Stimulated activated CD4-positive, alpha-beta T cell treated with anti-CD3 and anti-CD28 coated beads, TNF-alpha, amount 100 ng/mL, for 4 hours (primary cell): ENCODE measurements around the gene OR10A7.
A peak's percentile ranks its signal among the peaks of the same experiment; 100 is the strongest.
"Not testable (repeated sequence)": the region's sequence is repeated elsewhere in the genome, so short reads cannot be mapped to it uniquely, and the experiment has no call there.

ENCODE experiments used
- DNase-seq, 3 experiments: peaks; one replicate each; pipeline ENCODE4 v3.0.0-alpha.2; 2020; ENCODE audit warnings: low read depth in 3 of 3

The OR10A7 gene, protein sequence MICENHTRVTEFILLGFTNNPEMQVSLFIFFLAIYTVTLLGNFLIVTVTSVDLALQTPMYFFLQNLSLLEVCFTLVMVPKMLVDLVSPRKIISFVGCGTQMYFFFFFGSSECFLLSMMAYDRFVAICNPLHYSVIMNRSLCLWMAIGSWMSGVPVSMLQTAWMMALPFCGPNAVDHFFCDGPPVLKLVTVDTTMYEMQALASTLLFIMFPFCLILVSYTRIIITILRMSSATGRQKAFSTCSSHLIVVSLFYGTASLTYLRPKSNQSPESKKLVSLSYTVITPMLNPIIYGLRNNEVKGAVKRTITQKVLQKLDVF

DNA sequence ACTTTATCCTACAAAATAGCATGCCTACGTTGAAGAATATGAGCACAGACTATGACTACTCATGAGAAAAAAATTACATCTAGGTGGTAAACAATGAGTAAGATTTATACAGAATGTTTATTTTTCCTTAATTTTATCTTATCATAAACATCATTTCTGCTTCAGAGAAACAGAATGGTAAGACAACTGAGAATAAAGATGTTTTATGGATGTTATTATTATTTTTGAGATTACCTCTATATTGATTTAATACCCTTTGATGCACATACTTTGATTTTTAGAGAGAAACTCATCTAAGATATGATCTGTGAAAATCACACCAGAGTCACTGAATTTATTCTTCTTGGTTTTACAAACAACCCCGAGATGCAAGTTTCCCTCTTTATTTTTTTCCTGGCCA is at the start of gene OR10A7:
OR10A7 (plus strand) TSS at position 301 of the 400 bp plus-strand sequence; CDS start at position 301, 0 bp downstream.
- no peak for DNase-seq

DNA sequence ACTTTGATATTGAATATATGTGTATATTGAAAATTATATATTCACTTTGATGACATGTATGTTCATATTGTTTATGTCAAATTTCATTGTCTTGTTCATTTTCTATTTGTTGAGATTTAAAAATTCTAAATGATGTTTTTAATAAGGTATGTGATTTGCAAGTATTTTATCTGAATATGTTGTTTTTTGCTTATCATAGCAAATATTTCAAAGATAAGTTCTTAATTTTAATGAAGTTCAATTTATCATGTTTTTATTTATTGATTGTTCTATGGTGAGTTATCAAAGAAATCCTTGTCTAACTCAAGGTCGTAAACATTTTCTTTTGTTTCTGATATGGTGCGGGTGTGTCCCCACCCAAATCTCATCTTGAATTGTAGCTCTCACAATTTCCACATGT is 49.4 kb upstream of the OR10A7 start:
- DNase-seq, result no peak

DNA sequence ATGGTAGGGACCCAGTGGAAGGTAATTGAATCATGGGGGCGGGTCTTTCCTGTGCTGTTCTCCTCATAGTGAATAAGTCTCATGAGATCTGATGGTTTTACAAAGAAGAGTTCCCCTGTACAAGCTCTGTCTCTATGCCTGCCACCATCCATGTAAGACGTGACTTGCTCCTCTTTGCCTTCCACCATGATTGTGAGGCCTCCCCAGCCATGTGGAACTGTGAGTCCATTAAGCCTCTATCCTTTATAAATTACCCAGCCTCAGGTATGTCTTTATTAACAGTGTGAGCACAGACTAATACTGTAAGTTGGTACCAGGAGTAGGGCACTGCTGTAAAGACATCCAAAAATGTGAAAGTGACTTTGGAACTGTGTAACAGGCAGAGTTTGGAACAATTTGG is 49.0 kb upstream of the OR10A7 start:
- not testable (repeated sequence) for DNase-seq

DNA sequence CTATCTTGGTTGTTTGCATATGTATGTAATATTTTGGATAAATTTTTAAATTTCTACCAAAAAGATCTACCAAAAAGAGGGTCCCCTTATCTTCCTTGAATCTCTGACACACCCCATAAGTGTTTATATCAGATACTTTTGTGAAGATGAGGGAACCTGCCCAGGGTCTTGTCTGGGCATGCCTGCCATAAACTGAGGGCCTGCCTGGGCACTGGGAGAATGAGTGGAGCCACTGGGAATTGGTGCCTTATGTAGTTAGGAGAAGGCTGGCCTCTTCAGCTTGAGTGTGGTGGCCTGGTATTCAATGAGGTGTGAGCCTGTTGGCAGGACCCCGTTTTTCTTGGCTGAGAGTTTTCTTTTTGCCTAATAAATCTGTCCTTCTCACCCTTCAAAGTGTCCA is 48.1 kb upstream of the OR10A7 start:
- no peak for DNase-seq

DNA sequence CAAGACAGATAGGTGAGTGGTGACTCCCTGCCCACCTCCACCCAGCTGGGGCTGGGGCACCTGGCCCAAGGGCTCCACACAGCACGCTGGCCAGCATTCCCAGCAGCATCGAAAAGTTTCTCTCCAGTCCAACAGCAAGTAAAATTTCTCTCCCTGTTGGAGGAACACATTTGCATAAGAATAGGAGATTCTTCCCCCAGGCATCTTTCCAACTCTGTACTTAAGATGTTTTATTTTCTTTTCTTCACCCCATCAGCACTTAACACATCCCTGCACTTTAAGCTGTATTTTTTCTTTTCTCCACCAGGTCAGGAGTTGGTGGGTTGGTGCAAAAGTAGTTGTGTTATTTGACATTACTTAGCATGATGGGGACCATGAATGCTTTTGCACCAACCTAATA is 47.4 kb upstream of the OR10A7 start:
- DNase-seq, result no peak

DNA sequence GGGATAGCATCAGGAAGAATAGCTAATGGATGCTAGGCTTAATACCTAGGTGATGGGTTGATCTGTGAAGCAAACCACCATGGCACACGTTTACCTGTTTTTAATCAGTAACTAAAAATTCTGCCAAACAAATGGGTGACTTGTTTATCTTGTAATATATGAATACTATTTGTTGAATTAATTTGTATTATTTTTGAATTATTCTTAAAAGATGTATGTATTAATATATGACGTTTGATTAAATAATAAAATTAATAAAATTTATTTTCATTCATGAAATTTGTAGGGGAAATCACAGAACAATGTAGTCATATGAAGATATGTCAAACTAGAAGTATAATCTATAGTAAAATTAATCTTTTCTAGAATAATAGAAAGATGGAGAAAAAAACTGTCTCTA is 32.3 kb upstream of the OR10A7 start:
- DNase-seq, result no peak

DNA sequence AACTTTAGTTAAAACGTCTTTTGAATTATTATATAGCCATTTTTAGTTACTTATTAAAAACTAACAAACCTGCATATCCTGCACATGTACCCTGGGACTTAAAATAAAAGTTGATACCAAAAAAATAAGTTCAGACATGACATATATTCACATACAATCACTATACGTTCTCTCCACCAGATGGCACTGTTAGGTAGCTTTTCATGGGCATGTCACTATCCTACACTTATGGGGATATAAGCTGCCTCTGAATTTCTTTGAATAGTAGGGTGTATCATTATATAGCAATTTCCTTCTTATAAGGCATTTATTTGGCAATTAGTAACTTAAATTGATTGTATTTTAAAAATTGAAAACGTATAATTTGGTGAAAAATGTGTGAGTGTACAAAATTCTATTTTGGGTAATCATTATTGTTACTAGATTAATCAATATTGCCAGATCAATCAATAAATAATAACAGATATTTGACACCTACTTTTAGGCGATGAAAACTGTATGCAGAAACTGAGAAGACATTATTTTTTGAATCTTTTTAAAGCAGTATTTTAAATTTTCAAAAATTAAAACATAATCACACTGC is 31.8 kb upstream of the OR10A7 start:
- DNase-seq, result peak in 1 of 3 experiments; percentile 15

DNA sequence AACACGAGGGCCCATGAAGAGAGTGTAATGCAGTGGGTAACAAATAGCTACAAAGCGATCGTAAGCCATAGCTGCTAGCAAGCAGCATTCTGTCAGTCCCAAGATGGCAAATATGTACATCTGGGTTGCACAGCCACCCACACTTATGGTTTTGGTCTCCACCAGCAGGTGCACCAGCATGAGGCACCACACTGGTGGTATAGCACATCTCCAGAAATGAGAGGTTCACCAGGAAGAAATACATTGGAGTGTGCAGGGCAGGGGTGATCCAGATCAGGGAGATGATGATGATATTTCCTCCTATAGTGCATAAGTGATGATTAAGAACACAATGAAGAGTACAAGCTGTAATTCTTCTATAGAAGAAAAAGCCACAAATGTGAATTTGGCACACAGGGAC is 26.4 kb upstream of the OR10A7 start:
- no peak for DNase-seq

DNA sequence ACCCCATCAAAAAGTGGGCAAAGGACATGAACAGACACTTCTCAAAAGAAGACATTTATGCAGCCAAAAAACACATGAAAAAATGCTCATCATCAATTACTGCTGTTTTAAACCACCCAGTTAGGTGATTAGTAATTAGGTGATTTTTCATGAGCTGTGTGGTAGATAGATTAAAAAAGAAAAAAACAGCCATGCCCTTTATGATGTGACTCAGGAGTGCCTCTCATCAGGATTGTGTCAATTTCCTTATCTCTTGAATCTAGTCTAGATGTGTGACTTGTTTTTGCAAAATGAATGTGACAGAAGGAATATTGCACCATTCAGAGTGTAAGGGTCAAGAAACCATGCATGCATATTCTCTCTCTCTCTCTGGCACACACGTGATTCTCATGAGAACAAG is 5.7 kb downstream of the OR10A7 start:
- no peak for DNase-seq

DNA sequence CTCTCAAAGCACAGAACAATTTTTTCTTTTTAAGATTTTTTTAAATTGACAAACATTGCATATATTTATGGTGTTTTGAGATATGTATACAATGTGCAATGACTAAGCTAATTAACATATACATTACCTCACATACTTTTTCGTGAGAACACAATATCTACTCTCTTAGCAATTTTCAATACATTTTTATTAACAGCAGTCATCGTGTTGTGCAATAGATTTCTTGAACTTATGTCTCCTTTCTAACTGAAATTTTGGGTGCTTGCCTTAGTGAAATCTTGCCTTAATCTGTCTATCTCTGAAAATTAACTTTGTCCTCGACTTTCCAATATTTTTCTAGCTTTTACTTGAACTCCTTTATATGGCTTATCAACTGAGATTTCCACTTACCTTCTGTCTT is 6.8 kb downstream of the OR10A7 start:
- DNase-seq, result no peak

DNA sequence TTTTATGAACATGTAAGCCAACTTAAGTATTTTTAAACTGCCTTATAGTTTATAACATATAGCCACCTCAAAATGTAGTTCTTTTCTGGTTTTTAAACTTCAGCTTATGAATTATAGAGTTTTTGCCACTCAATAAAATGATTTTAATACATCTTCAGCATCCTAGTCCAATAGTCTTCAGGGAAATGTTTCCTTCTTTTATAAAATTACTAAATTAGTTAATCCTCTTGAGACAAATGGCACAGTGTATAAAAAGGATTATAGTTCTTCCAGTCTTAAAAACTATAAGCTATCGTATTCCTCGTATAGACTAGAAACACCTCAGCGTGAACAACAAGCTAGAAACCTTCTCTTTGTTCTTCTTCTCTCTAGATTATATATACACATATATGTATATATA is 23.5 kb downstream of the OR10A7 start, which contains the start of gene OR6C74:
OR6C74 (plus strand) TSS at position 301 of the 400 bp plus-strand sequence. CDS start 2,679 bp downstream, outside the sequence.
- no peak for DNase-seq

DNA sequence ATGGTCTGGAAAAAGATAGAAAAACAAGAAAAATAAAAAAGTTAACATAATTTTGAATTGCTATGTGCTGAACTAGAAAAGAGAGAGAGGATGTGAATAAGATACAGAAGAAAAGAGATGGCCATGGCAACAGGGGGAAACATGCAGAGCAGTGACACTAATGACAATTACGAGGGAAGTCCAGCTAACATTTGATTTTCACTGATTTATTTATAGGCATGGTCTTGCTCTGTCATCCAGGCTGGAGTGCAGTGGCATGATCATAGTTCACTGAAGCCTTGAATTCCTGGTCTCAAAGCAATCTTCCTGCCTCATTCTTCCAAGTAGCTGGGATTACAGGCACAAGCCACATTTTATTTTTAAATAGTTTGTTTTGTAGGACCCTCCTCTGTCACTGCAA is 25.3 kb downstream of the OR10A7 start:
- DNase-seq, result no peak

DNA sequence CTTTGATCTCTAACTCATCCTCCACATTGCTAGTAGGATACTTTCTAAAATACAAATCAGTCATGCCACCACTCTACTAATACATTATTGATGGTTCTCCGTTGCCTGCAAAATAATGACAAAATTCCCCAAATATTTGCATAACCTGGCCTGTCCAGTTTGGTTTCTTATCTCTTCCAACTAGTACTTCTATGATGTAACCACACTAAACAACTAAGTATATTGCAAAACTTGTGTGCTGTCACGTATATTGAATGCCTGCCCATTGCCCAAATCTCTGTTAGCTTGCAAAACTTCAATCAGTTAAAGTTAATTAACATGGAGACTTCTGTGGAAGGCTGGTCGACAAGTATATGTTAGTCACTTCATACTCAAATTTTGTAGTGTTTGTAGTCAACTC is 30.1 kb downstream of the OR10A7 start:
- DNase-seq, result no peak

DNA sequence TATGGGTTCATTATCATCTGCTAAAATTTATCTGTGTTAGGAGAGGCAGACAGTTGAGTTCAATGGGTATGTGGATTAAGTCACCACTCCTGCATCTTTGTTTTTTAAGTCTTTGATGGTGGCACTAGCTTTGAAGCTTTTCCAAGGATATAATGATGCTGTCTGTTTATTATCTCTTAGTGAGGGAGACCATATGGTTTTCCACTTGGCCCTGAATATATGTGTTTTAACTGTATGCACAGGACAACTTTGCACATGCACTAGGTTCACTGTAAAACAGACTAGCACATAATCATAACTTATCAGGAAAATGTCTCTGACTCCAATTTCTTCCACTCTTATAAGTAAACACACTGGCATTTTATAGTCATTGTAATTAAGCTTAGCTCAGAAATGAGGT is 32.5 kb downstream of the OR10A7 start:
- no peak for DNase-seq

DNA sequence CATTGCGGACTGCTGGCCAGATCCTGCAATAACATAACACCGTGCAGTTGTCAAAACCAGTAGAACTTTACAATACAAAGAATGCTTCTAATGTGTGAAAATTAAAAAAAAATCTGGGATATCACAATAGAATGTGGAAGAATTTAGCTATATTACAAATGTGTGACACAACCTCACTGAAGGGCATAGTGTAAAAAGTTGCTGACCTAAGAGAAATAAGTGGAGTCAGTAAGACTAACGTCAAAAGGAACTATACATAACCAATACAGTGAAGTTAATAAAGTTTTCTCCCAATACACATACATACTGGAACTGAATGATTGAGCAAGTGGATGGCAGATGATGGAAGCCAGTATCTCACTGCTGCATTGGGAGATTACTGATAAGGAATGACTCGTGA is 36.0 kb downstream of the OR10A7 start:
- no peak for DNase-seq

DNA sequence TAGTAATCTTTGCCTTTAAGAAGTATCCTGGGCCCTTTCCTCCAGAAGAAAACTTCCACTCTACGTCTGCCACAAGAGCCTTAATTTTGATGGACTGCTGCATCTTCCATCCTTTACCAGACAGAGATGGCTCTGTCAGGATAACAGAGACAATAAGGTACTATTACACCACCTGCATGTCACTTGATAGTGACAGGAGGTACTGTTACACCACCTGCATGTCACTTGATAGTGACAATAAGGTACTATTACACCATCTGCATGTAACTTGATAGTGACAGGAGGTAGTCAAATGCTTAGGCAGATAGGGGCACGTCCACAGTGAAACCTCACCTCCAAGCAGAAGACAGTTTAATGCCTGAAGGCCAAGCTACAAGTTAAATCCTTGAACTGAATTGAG is 37.5 kb downstream of the OR10A7 start:
- no peak for DNase-seq
